OCI-LY1 (cell line): ENCODE measurements around the gene RAB10.
A peak's percentile ranks its signal among the peaks of the same experiment; 100 is the strongest.

Source experiments
- H2AFZ ChIP-seq: fragments of 200-600 bp; sonication (generic), shearing (Covaris generic); 2 replicates; pipeline ENCODE4 v1.6.0; 2014; ENCODE audit warnings: antibody characterized with exemption, mild to moderate bottlenecking, low read length
- H3F3A ChIP-seq: fragments of 200-600 bp; sonication (generic), shearing (Covaris generic); 2 replicates; pipeline ENCODE4 v1.6.0; 2014; ENCODE audit warnings: mild to moderate bottlenecking, antibody characterized with exemption, low read length, moderate library complexity; ENCODE audit not compliant: insufficient read depth
- H3K27ac ChIP-seq: fragments of 200-600 bp; sonication (generic); 2 replicates; pipeline ENCODE4 v1.5.1; 2014; ENCODE audit warnings: low read length, mixed run types, mild to moderate bottlenecking, low read depth; ENCODE audit not compliant: poor library complexity, severe bottlenecking
- H3K27me3 ChIP-seq: fragments of 200-600 bp; sonication (generic); 2 replicates; pipeline ENCODE4 v1.6.0; 2014; ENCODE audit warnings: antibody characterized with exemption, mild to moderate bottlenecking, low read length, moderate library complexity; ENCODE audit not compliant: insufficient read depth
- H3K36me3 ChIP-seq: fragments of 200-600 bp; sonication (generic); 2 replicates; pipeline ENCODE4 v1.6.1; 2014; ENCODE audit warnings: mild to moderate bottlenecking, antibody characterized with exemption, low read length, moderate library complexity, mixed read lengths; ENCODE audit not compliant: insufficient read depth
- H3K4me1 ChIP-seq: fragments of 200-600 bp; sonication (generic); 2 replicates; pipeline ENCODE4 v1.5.1; 2014; ENCODE audit warnings: mild to moderate bottlenecking, low read length, moderate library complexity; ENCODE audit not compliant: insufficient read depth, severe bottlenecking
- H3K4me2 ChIP-seq: fragments of 200-600 bp; sonication (generic), shearing (Covaris generic); 2 replicates; pipeline ENCODE4 v1.6.1; 2014; ENCODE audit warnings: low read length
- H3K4me3 ChIP-seq: fragments of 200-600 bp; sonication (generic); 2 replicates; pipeline ENCODE4 v1.5.1; 2014; ENCODE audit warnings: low read length, low read depth, mild to moderate bottlenecking, mixed read lengths; ENCODE audit not compliant: poor library complexity, severe bottlenecking
- H3K79me2 ChIP-seq: fragments of 200-600 bp; shearing (Covaris generic); 2 replicates; pipeline ENCODE4 v1.6.1; 2016; ENCODE audit warnings: mixed run types, low read length, mixed read lengths; ENCODE audit not compliant: insufficient read depth
- H3K9ac ChIP-seq: fragments of 200-600 bp; sonication (generic), shearing (Covaris generic); 2 replicates; pipeline ENCODE4 v1.6.1; 2014; ENCODE audit warnings: mild to moderate bottlenecking, low read length, mixed read lengths
- H3K9me2 ChIP-seq: fragments of 200-600 bp; sonication (generic), shearing (Covaris generic); 2 replicates; pipeline ENCODE4 v1.6.1; 2014; ENCODE audit warnings: low read depth, mild to moderate bottlenecking, low read length, mixed read lengths
- H3K9me3 ChIP-seq: fragments of 200-600 bp; shearing (Covaris generic); 2 replicates; pipeline ENCODE4 v1.6.1; 2014; ENCODE audit warnings: low read length, mixed read lengths
- H4K20me1 ChIP-seq: fragments of 200-600 bp; sonication (generic), shearing (Covaris generic); 2 replicates; pipeline ENCODE4 v1.6.0; 2016; ENCODE audit warnings: mild to moderate bottlenecking, low read length; ENCODE audit not compliant: insufficient read depth
- CTCF ChIP-seq: fragments of 200-600 bp; sonication (generic), shearing (Covaris generic); IDR thresholded peaks from 2 replicates; pipeline ENCODE4 v1.5.1; 2017; ENCODE audit warnings: mild to moderate bottlenecking, antibody characterized with exemption, low read length, moderate library complexity, mixed read lengths
- EZH2 ChIP-seq: fragments of 200-600 bp; sonication (generic), shearing (Covaris generic); IDR thresholded peaks from 2 replicates; pipeline ENCODE4 v1.8.0; 2017; ENCODE audit warnings: borderline replicate concordance, mixed run types, mild to moderate bottlenecking, antibody characterized with exemption, low read length, moderate library complexity, mixed read lengths

The RAB10 gene

GRCh38 chr2:26185304-26185928, 151.5 kb downstream of the RAB10 start:
- Histone ChIP-seq H3K79me2 (no peaks in the 10 kb centered on the region), H3K4me3 (peak overlapping the region; percentile 64), H3K4me2 (peak overlapping the region; percentile 69), H3K27ac (no peak overlapping the region), H3F3A (no peaks in the 10 kb centered on the region), H2AFZ (no peak overlapping the region), H3K4me1 (peaks cover 12% of the 10 kb centered on the region), H3K36me3 (peaks cover 1% of the 10 kb centered on the region), H3K9me2 (no peaks in the 10 kb centered on the region), H4K20me1 (no peaks in the 10 kb centered on the region), H3K9ac (peak overlapping the region; percentile 57), H3K27me3 (0 out of 2 replicates have a peak, but pooled peaks cover 7% of the 10 kb centered on the region), H3K9me3 (no peaks in the 10 kb centered on the region)
- TF ChIP-seq EZH2 = no peak
- no peak for TF ChIP-seq CTCF

GRCh38 chr2:26185954-26186770, 152.3 kb downstream of the RAB10 start:
- no peak for TF ChIP-seq EZH2
- no peak for TF ChIP-seq CTCF
- no peaks in the 10 kb centered on the region for H3K9me2 ChIP-seq
- peak overlapping the region; percentile 64 for H3K4me3 ChIP-seq
- no peaks in the 10 kb centered on the region for H3K79me2 ChIP-seq
- peaks cover 12% of the 10 kb centered on the region for H3K4me1 ChIP-seq
- H3F3A ChIP-seq = no peaks in the 10 kb centered on the region
- H2AFZ ChIP-seq = no peak overlapping the region
- H3K9me3 ChIP-seq = no peaks in the 10 kb centered on the region
- no peaks in the 10 kb centered on the region for H4K20me1 ChIP-seq
- peak overlapping the region; percentile 69; the same call in 1 of the 2 replicates for H3K4me2 ChIP-seq
- peaks cover 9% of the 10 kb centered on the region for H3K36me3 ChIP-seq
- H3K9ac ChIP-seq = no peak overlapping the region
- no peak overlapping the region for H3K27ac ChIP-seq
- H3K27me3 ChIP-seq = 0 out of 2 replicates have a peak, but pooled peaks cover 7% of the 10 kb centered on the region
